HG03432 (cell line): ENCODE data around the gene PRKACG.

ENCODE experiments used
- ATAC-seq: cut with Tn5 transposase; IDR thresholded peaks from one replicate; pipeline ENCODE4 v1.9.1; 2021; ENCODE audit warnings: mild to moderate bottlenecking, moderate library complexity; ENCODE audit not compliant: unreplicated experiment

Gene PRKACG

GRCh38 chr9:68983522-68984424, 30.1 kb downstream of the PRKACG start:
- ATAC-seq: peak; percentile 27

DNA sequence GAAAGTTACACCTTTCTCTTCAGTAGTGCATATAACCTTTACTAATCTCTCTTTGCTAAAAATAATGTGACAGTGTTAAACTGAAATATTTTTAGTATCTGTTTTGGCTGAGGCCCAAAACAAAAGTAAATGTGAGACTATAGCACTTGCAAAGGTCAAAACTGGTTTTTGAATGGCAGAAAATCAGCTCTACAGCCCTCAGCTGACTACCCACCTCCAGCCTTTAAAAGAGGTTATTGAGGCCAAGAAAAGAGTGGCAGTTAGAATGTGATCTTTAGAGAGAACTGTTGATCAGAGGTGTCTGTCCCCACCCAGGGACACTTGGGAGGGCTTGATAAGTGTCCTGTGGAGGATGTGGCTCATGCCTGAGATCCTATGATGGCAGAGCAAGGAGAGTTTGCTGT, 30.9 kb downstream of the PRKACG start:
- ATAC-seq: peak; percentile 41

- peak; percentile 61 for ATAC-seq
Measured at GRCh38 chr9:68981789-68982188, 32.1 kb downstream of the PRKACG start.

DNA sequence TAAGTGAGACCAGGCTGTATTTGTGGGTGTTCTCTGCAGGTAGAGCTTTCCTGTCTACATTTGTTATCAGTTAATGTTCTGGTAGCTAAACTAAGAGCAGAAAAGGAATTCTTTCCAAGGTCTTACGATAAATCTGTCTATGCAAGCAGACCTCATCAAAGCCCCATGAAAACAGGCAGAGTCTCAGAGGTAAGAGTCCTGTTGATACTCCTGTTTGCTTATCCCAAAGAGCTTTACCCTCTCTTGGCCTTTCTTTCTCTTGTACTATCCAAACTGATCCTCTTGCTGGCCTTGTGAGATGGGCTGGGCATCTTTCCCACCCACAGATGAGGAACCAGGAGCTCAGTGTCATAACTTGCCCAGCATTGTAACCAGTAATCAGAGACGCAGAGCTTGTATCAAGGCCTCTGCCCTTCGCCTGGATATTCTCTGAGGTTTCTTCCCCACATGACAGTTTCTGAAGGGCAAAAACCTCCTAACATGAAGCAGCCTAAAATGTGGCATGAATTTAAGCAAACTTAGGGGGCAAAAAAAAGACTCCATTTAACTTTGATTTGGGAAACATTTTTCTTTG, 33.5 kb downstream of the PRKACG start:
- ATAC-seq: no peak

GRCh38 chr9:68979538-68980314, 34.2 kb downstream of the PRKACG start:
- ATAC-seq: no peak

DNA sequence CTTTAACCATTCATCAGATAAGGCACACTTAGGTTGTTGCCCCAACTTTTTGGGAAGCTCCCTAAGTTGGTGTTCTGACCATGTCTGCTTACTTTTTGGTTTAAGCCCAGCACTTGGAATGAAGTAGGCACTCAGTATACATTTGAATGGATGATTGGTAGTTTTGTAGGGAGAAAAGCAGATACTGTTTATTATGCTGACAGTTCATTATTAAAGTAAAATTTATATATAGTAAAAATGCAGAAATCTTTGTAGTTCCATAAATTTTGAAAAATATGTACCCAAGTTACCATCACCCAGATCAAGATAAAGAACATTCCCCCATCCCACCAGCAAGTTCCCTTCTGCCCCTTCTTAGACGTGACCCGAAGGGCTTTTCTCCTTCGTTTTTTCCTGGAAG, 35.4 kb downstream of the PRKACG start:
- no peak for ATAC-seq

GRCh38 chr9:68978066-68978465, 35.8 kb downstream of the PRKACG start:
- ATAC-seq: no peak

- ATAC-seq: no peak
Measured at GRCh38 chr9:68975365-68976043, 38.4 kb downstream of the PRKACG start.

DNA sequence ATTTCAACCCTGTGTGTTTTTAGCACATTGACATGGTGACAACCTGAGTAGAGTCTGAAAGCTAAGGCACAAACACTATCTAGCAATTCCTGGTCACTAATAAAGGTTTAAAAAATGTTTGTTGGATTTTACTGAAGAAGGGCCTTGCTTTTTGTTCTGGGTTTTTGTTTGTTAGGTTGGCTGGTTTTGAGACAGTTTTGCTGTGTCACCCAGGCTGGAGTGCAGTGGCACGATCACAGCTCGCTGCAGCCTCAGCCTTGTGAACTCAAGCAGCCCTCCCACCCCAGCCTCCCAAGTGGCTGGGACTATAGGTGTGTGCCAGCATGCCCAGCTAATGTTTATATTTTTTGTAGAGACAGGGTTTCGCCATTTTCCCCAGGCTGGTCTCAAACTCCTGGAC, 39.0 kb downstream of the PRKACG start:
- no peak for ATAC-seq

DNA sequence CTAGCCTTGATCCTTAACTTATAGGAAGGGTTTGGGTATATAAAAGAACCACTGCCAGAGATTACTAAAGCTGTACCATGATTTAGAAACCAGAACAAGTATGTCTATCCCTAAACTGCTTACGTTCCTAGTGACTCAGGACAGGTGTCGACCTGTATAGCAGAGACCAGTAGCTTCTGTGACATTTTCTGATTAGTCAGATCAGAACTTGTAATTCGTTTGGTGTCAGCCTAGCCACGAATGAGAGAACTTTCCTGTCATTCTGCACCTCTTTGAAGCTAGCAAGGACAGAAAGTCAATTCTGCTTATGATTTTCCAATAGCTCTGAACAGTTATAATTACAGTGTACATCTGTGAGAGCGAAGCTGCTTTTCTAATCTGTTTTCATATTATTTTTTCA, 39.5 kb downstream of the PRKACG start:
- peak; percentile 93 for ATAC-seq

- ATAC-seq: no peak
Measured at GRCh38 chr9:68973619-68974018, 40.3 kb downstream of the PRKACG start.

GRCh38 chr9:68970151-68970550, 43.8 kb downstream of the PRKACG start:
- ATAC-seq: no peak

- ATAC-seq: no peak
Measured at GRCh38 chr9:68969538-68969937, 44.4 kb downstream of the PRKACG start.

DNA sequence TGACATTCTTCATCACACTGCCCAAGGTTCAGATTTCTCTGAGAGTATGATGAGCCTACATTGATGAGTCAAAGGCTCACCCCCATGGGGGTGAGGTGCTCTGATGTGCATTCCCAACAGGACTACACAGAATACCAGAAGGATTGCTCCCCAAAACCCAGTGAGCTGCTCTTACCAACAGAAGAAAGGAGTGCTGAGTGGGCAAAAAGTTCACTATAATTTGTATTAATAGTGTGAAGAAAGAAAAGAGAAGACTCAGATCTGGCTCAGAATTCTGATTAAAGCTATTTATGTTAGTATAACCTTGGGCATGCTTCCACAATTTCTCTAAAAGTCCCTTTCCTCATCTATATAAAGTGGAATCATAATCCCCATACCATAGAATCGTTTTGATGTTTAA, 46.1 kb downstream of the PRKACG start:
- ATAC-seq: no peak

GRCh38 chr9:68966496-68966944, 47.4 kb downstream of the PRKACG start:
- peak; percentile 83 for ATAC-seq

GRCh38 chr9:68964765-68965164, 49.1 kb downstream of the PRKACG start:
- no peak for ATAC-seq

DNA sequence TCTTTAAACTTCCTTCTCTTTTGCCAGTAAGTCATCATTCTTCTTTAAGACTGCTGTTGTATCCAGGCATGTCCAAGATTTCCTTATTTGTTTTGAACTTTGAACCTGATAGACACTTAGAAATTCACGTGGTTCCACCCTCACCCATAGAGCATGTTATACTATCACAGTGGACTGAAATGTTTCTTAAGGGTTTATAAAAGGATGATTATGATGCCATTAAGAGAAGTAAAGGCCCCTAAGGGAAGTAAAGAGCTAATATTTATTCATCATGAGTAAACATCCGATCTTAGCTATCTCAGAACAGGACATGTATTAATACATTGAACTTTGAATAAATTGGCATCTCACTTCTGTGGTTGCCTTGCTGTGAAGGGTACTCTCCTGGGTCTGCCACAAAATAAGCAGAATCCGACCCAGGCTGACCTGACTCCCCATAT, 49.8 kb downstream of the PRKACG start:
- ATAC-seq: no peak

DNA sequence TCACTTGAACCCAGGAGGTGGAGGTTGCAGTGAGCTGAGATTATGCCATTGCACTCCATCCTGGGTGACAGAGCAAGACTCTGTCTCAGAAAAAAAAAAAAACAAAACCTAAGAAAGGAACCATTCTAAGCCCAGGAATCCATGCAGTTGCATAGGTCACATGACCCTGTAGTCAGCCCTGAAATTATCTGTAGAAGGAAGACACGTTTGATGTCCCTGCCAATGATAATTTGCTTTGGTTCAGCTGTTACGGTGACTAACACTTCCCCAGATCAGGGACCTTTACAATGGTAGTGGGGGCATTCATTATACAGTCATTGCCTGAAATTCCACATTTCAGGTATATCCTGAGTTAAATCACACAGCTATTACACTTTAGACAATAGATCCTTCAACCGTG, 50.5 kb downstream of the PRKACG start:
- no peak for ATAC-seq
